Thyroid gland (tissue), 4 donors: ENCODE measurements around the gene ABCA13. TPM values are rescaled to one million over a fixed set of nuclear protein-coding genes. Genes with fewer than 3 reads are reported as not detected.

Experiments
- DNase-seq, 2 donors: peaks; one replicate each; pipeline ENCODE4 v3.0.0-alpha.2; 2019
- H3K27ac ChIP-seq, 3 donors: fragments of 200-600 bp; sonication (generic); 1 replicate in 2 of 3; 2 replicates in 1 of 3; pipeline ENCODE4 v1.5.1; 2016 to 2019; ENCODE audit warnings: mild to moderate bottlenecking in 1 of 3, moderate library complexity in 1 of 3
- H3K27me3 ChIP-seq: fragments of 200-600 bp; sonication (generic); one replicate; pipeline ENCODE4 v1.5.1; 2019
- H3K36me3 ChIP-seq, 2 donors: fragments of 200-600 bp; sonication (generic); one replicate each; pipeline ENCODE4 v1.5.1; 2016 to 2019
- H3K4me1 ChIP-seq, 2 donors: fragments of 200-600 bp; sonication (generic); one replicate each; pipeline ENCODE4 v1.5.1; 2017 to 2019
- H3K4me3 ChIP-seq, 3 donors: fragments of 200-600 bp; sonication (generic); replicated peaks in 1 of 3; 1 replicate in 2 of 3; 2 replicates in 1 of 3; pipeline ENCODE4 v1.5.1; 2016; ENCODE audit warnings: mild to moderate bottlenecking in 1 of 3
- H3K9me3 ChIP-seq: fragments of 200-600 bp; sonication (generic); one replicate; pipeline ENCODE4 v1.5.1; 2017
- CTCF ChIP-seq, 6 experiments: fragments of 200-600 bp in 3 of 6; fragments of 450-650 bp in 3 of 6; sonication (generic) in 3 of 6; IDR thresholded peaks; one replicate each; pipeline ENCODE4 v1.5.1; 2016 to 2019; ENCODE audit warnings: antibody characterized with exemption in 6 of 6, mild to moderate bottlenecking in 2 of 6, inconsistent platforms in 1 of 6, moderate library complexity in 1 of 6
- POLR2A ChIP-seq, 2 donors: fragments of 450-650 bp; IDR thresholded peaks; one replicate each; pipeline ENCODE4 v1.6.1; 2017; ENCODE audit warnings: antibody characterized with exemption in 2 of 2, mild to moderate bottlenecking in 2 of 2, moderate library complexity in 1 of 2
- WGBS, 2 donors: methylation state at CpG; one replicate each; pipeline ENCODE4 v1.1.5; 2017; 5-methylcytosine and 5-hydroxymethylcytosine counted together
- intact Hi-C: fragments of 100-400 bp; cut with DNase I; formaldehyde crosslinking; loops from one replicate; pipeline ENCODE4 v1.15.1; 2023
- total RNA-seq, 4 donors: library from RNA; depleted of rRNA; stranded (reverse); fragments of >200 nt; gene quantifications; one replicate each; pipeline ENCODE4 v1.2.3, GENCODE V29; 2016

The ABCA13 gene
- total RNA-seq, 4 donors from 2014 or later: 7.6 to 13.3 (median 11.7) TPM

DNA sequence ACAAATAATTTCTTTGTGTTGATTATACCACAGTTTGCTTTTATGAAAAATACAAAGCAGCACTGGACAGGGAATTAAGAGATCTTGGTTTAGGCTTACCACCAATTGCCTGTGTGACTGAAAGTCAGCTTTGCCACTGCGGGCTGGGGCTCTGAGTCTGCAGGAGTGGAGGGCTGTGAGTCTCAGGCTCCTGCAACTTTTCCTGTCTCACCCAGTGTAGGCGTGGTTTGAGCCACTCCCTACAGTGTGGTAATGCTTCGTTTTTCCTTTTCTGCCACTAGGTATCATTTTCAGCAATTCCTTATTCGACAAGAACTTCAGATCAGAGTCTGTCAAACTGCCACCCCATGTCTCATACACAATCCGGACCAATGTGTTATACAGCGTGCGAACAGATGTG is 180.6 kb downstream of the ABCA13 start:
- Histone ChIP-seq H3K4me1 (no peaks in the 10 kb centered on the region), H3K4me3 (no peak overlapping the region), H3K36me3 (no peaks in the 10 kb centered on the region), H3K9me3 (no peaks in the 10 kb centered on the region), H3K27ac (no peak overlapping the region), H3K27me3 (no peaks in the 10 kb centered on the region)
- no peak for DNase-seq
- intact Hi-C loops: no loop called here
- WGBS, 2 donors: 93 to 96% methylated on average over 7 of the region's 7 CpGs
- TF ChIP-seq POLR2A (IDR thresholded peaks at IDR 0.05) (no peak), CTCF (IDR thresholded peaks at IDR 0.05) (no peak)

GRCh38 chr7:48355346-48355745 is 184.1 kb downstream of the ABCA13 start:
- Histone ChIP-seq H3K9me3 (no peaks in the 10 kb centered on the region), H3K4me1 (no peaks in the 10 kb centered on the region), H3K27me3 (no peaks in the 10 kb centered on the region), H3K36me3 (no peaks in the 10 kb centered on the region), H3K4me3 (no peak overlapping the region), H3K27ac (no peak overlapping the region)
- no peak for DNase-seq
- TF ChIP-seq CTCF (IDR thresholded peaks at IDR 0.05): no peak
- no peak for TF ChIP-seq POLR2A (IDR thresholded peaks at IDR 0.05)
- intact Hi-C loops: no loop called here
- WGBS, 2 donors: 92 to 96% methylated on average over 3 of the region's 3 CpGs

GRCh38 chr7:48360574-48360973 is 189.3 kb downstream of the ABCA13 start:
- Histone ChIP-seq H3K27me3 (no peaks in the 10 kb centered on the region), H3K27ac (no peak overlapping the region), H3K36me3 (no peaks in the 10 kb centered on the region), H3K4me1 (no peaks in the 10 kb centered on the region), H3K4me3 (no peak overlapping the region), H3K9me3 (no peaks in the 10 kb centered on the region)
- no peak for DNase-seq
- intact Hi-C loops: no loop called here
- TF ChIP-seq POLR2A (IDR thresholded peaks at IDR 0.05) (no peak), CTCF (IDR thresholded peaks at IDR 0.05) (no peak)
- WGBS, 2 donors: 85 to 90% methylated on average over 6 of the region's 6 CpGs

- TF ChIP-seq POLR2A (IDR thresholded peaks at IDR 0.05): no peak
- TF ChIP-seq CTCF (IDR thresholded peaks at IDR 0.05): no peak
- WGBS, 2 donors: 54 to 77% methylated on average over 3 of the region's 3 CpGs
- Histone ChIP-seq H3K27ac (no peak overlapping the region), H3K4me3 (no peak overlapping the region), H3K36me3 (no peaks in the 10 kb centered on the region), H3K4me1 (no peaks in the 10 kb centered on the region), H3K9me3 (no peaks in the 10 kb centered on the region), H3K27me3 (no peaks in the 10 kb centered on the region)
- no peak for DNase-seq
- intact Hi-C loops: no loop called here
Observed at GRCh38 chr7:48363174-48363573, 191.9 kb downstream of the ABCA13 start.

DNA sequence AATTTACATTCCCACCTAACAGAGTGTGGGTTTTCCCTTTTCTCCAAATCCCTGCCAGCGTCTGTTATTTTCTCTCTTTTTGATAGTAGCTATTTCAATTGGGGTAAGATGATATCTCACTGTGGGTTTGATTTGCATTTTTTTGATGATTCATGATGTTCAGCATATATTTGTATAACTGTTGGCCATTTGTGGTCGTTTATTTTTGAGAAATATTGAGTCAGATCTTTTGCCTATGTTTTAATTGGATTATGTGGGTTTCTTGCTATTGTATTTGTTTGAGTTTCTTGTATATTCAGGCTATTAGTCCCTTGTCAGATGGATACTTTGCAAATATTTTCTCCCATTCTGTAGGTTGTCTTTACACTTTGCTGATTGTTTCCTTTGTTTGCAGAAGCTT is 193.8 kb downstream of the ABCA13 start:
- no peak for TF ChIP-seq POLR2A (IDR thresholded peaks at IDR 0.05)
- no peak for TF ChIP-seq CTCF (IDR thresholded peaks at IDR 0.05)
- no peaks in the 10 kb centered on the region for H3K36me3 ChIP-seq
- no peak for DNase-seq
- H3K4me3 ChIP-seq: no peak overlapping the region
- WGBS, 2 donors: 58 to 67% methylated on average over 2 of the region's 2 CpGs
- no peaks in the 10 kb centered on the region for H3K27me3 ChIP-seq
- H3K4me1 ChIP-seq: no peaks in the 10 kb centered on the region
- no peak overlapping the region for H3K27ac ChIP-seq
- intact Hi-C loops: no loop called here
- H3K9me3 ChIP-seq: no peaks in the 10 kb centered on the region
